ENCODE measurements around the gene BAG2.

BAG2 gene

DNA sequence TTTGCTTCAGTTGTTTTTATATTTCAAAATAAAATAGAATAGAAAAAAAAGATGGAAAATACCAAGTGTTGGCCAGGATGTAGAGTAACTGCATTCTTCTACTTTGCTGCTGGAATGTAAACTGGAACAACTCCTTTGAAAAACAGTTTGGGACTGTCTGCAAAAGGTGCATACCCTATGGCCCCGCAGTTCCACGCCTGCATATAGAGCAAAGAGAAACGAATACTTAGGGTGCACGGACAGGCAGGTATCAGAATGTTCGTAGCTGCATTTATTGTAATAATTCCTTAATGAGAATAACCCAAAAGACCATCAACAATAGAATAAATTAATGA lies 50.6 kb downstream of the BAG2 start:
- ChIA-PET CTCF (no interaction called here), POLR2A (interaction anchor here (1.0 to 2.3 kb wide), 5 partner anchors 16 to 91 kb away, joined by 4 to 13 read pairs (median 8); no protein-coding TSS in a partner anchor)
- TF ChIP-seq CTBP1 (IDR thresholded peaks at IDR 0.05; ENCODE audit: borderline replicate concordance) = no peak
- TF ChIP-seq PKNOX1 (IDR thresholded peaks at IDR 0.05) = no peak
- TF ChIP-seq ZNF384 (IDR thresholded peaks at IDR 0.05) = no peak
- TF ChIP-seq ARNT (IDR thresholded peaks at IDR 0.05) = no peak
- no peak for TF ChIP-seq SP1 (IDR thresholded peaks at IDR 0.05)
- no peak for TF ChIP-seq BHLHE40 (IDR thresholded peaks at IDR 0.05; ENCODE audit: borderline replicate concordance)
- no peak for TF ChIP-seq FOXK2 (IDR thresholded peaks at IDR 0.05)
- TF ChIP-seq SUZ12 (IDR thresholded peaks at IDR 0.05) = no peak
- TF ChIP-seq FOXA1 (IDR thresholded peaks at IDR 0.05) = no peak
- no peak for TF ChIP-seq LEF1 (IDR thresholded peaks at IDR 0.05; ENCODE audit: borderline replicate concordance)
- TF ChIP-seq TARDBP (IDR thresholded peaks at IDR 0.05) = no peak
- TF ChIP-seq L3MBTL2 (conservative IDR thresholded peaks at IDR 0.05) = no peak
- TF ChIP-seq ELF4 (IDR thresholded peaks at IDR 0.05) = no peak
- TF ChIP-seq HDGF (IDR thresholded peaks at IDR 0.05; ENCODE audit: borderline replicate concordance) = no peak
- no peak for TF ChIP-seq FOXM1 (IDR thresholded peaks at IDR 0.05; ENCODE audit: borderline replicate concordance)
- no peak for TF ChIP-seq NFRKB (IDR thresholded peaks at IDR 0.05)
- DNase-seq (ENCODE audit: extremely low spot score) = no peak

DNA sequence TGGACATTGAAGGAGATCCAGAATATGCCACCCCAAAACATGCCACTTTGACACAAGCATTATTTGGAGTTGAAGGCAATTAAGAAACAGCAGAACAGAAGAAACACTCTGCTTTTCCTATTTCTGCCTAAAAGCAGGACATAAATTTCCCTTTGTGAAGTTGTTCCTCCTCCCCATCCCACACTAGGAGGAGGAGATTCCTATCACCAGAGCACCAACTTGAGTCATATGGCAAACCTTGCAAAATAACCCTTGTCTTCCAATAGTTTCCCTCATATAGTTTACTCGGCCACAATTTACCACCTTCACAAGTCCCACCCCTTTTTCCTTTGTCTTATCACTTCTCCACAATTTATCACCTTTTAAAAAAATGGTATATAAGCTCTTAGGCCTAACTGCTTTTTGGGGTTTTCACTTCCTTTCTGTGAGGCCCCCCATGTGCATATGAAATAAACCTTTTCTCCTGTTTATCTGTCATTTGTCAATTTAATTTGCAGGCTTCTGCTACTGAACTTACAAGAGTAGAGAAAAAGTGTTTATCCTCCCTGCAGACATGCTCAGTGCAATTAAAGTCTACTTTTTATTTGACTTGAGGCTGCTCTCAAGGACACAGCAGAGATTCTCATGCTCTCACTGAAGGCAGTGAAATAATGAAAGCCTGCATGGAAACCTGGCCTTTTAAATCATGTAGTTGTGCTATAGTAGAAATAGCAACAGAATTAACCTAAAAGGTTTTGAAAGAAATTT lies 52.8 kb downstream of the BAG2 start:
- no peak for TF ChIP-seq CTBP1 (IDR thresholded peaks at IDR 0.05; ENCODE audit: borderline replicate concordance)
- no peak for TF ChIP-seq TARDBP (IDR thresholded peaks at IDR 0.05)
- no peak for TF ChIP-seq ARNT (IDR thresholded peaks at IDR 0.05)
- no peak for TF ChIP-seq NFRKB (IDR thresholded peaks at IDR 0.05)
- TF ChIP-seq ZNF384 (IDR thresholded peaks at IDR 0.05) = no peak
- TF ChIP-seq SP1 (IDR thresholded peaks at IDR 0.05) = no peak
- TF ChIP-seq PKNOX1 (IDR thresholded peaks at IDR 0.05) = no peak
- TF ChIP-seq HDGF (IDR thresholded peaks at IDR 0.05; ENCODE audit: borderline replicate concordance) = no peak
- TF ChIP-seq L3MBTL2 (conservative IDR thresholded peaks at IDR 0.05) = no peak
- TF ChIP-seq BHLHE40 (IDR thresholded peaks at IDR 0.05; ENCODE audit: borderline replicate concordance) = no peak
- no peak for TF ChIP-seq LEF1 (IDR thresholded peaks at IDR 0.05; ENCODE audit: borderline replicate concordance)
- TF ChIP-seq SUZ12 (IDR thresholded peaks at IDR 0.05) = no peak
- TF ChIP-seq FOXA1 (IDR thresholded peaks at IDR 0.05) = no peak
- no peak for TF ChIP-seq FOXK2 (IDR thresholded peaks at IDR 0.05)
- no peak for TF ChIP-seq ELF4 (IDR thresholded peaks at IDR 0.05)
- ChIA-PET POLR2A (no interaction called here), CTCF (no interaction called here)
- DNase-seq (ENCODE audit: extremely low spot score) = no peak

DNA sequence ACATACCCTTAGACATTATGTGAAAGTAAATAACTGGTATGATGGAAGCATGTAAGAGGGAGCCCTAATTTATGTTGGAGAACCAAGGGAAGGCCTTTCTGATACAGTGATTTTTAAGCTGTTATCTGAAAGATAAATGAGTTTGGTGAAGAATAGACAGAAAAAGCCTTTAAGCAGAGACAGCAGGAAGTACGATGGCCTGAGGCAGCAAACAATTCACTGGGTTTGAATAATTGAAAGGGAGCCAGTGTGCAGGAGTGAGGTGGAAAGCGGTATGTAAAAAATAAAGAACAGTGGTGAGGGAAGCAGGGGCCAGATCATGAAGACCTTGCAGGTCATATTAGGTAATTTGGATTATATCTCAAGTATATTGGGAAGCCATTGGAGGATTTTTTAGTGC lies 54.1 kb downstream of the BAG2 start:
- no peak for TF ChIP-seq SP1 (IDR thresholded peaks at IDR 0.05)
- no peak for TF ChIP-seq PKNOX1 (IDR thresholded peaks at IDR 0.05)
- TF ChIP-seq ELF4 (IDR thresholded peaks at IDR 0.05) = no peak
- no peak for TF ChIP-seq NFRKB (IDR thresholded peaks at IDR 0.05)
- no peak for TF ChIP-seq HDGF (IDR thresholded peaks at IDR 0.05; ENCODE audit: borderline replicate concordance)
- no peak for TF ChIP-seq FOXM1 (IDR thresholded peaks at IDR 0.05; ENCODE audit: borderline replicate concordance)
- no peak for TF ChIP-seq CTBP1 (IDR thresholded peaks at IDR 0.05; ENCODE audit: borderline replicate concordance)
- no peak for TF ChIP-seq FOXA1 (IDR thresholded peaks at IDR 0.05)
- no peak for TF ChIP-seq BHLHE40 (IDR thresholded peaks at IDR 0.05; ENCODE audit: borderline replicate concordance)
- no peak for TF ChIP-seq FOXK2 (IDR thresholded peaks at IDR 0.05)
- no peak for TF ChIP-seq L3MBTL2 (conservative IDR thresholded peaks at IDR 0.05)
- no peak for TF ChIP-seq TARDBP (IDR thresholded peaks at IDR 0.05)
- no peak for TF ChIP-seq LEF1 (IDR thresholded peaks at IDR 0.05; ENCODE audit: borderline replicate concordance)
- TF ChIP-seq SUZ12 (IDR thresholded peaks at IDR 0.05) = no peak
- ChIA-PET CTCF (no interaction called here), POLR2A (interaction anchor here (0.6 kb wide), 1 partner anchor 54 kb away, joined by 3 read pairs; the partner anchor contains the start of gene BAG2)
- DNase-seq (ENCODE audit: extremely low spot score) = no peak
